OCI-LY3 (cell line): ENCODE data around the gene CTBP2.

ENCODE experiments used
- CTCF ChIP-seq: fragments of 200-600, 300-600 bp; sonication (generic); IDR thresholded peaks from 2 replicates; pipeline ENCODE4 v1.5.1; 2014; ENCODE audit warnings: antibody characterized with exemption, low read length, low read depth
- EZH2phosphoT487 ChIP-seq: fragments of 200-600 bp; shearing (Covaris generic); IDR thresholded peaks from 2 replicates; pipeline ENCODE4 v1.6.1; 2018; ENCODE audit warnings: antibody characterized with exemption, mixed run types, low read depth

DNA sequence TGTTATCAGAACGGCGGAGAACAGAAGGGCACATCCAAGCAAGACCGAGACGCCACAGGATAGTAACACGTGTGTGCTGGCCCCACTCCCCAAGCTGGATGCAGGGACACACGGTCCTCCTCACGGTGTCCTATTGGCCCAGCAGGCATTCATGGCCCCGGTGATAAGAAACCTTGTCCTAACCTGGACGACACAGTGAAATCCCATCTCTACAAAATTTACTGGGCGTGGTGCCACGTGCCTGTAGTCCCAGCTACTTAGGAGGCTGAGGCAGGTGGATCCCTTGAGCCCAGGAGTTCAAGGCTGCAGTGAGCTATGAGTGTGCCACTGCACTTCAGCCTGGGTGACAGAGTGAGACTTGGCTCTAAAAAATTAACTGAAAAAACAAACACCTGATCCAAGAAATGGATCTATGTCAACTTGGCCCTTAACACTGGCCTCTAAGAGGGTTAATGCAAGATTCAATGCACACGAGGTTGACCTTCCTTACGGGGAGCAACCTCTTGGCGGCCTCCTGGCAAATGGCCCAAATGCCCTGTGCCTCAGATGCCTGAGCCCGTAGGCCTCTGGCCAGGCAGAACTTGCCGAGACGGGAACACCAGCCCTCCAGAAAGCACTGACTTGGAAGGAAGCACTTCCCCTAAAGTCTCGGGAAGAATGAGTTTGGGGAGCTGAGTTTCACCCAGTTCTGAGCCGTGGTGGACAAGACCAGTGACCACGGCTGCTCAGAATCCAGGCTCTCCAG is 146.1 kb downstream of the CTBP2 start:
- no peak for TF ChIP-seq CTCF
- TF ChIP-seq EZH2phosphoT487: no peak
